Trophoblast cell (in vitro differentiated cells and primary cell): ENCODE measurements around the gene C12orf76. TPM values are rescaled to one million over a fixed set of nuclear protein-coding genes. Genes with fewer than 3 reads are reported as not detected.

Experiments used
- DNase-seq, 2 donors: peaks; one replicate each; pipeline ENCODE4 v3.0.0-alpha.2; 2016
- H2AFZ ChIP-seq: 2 replicates; pipeline ENCODE4 v1.6.1; 2013; ENCODE audit warnings: low read length, moderate library complexity, mild to moderate bottlenecking; ENCODE audit not compliant: insufficient read depth, poor library complexity
- H2AK5ac ChIP-seq: 2 replicates; pipeline ENCODE4 v1.6.1; 2013; ENCODE audit warnings: mild to moderate bottlenecking, low read length
- H2BK120ac ChIP-seq: 2 replicates; pipeline ENCODE4 v1.6.1; 2013; ENCODE audit warnings: low read length, mild to moderate bottlenecking, moderate library complexity; ENCODE audit not compliant: insufficient read depth, poor library complexity
- H2BK12ac ChIP-seq: 2 replicates; pipeline ENCODE4 v1.6.1; 2013; ENCODE audit warnings: mild to moderate bottlenecking, low read length, moderate library complexity
- H2BK5ac ChIP-seq: 2 replicates; pipeline ENCODE4 v1.6.1; 2013; ENCODE audit warnings: low read length, low read depth, moderate library complexity, mild to moderate bottlenecking; ENCODE audit not compliant: poor library complexity
- H3K14ac ChIP-seq: 2 replicates; pipeline ENCODE4 v1.6.1; 2013; ENCODE audit warnings: mild to moderate bottlenecking, low read length
- H3K18ac ChIP-seq: 2 replicates; pipeline ENCODE4 v1.6.1; 2013; ENCODE audit warnings: mild to moderate bottlenecking, low read length
- H3K23ac ChIP-seq: 2 replicates; pipeline ENCODE4 v1.6.1; 2013; ENCODE audit warnings: low read length
- H3K27ac ChIP-seq: 2 replicates; pipeline ENCODE4 v1.5.1; 2013; ENCODE audit warnings: low read depth, mild to moderate bottlenecking, inconsistent platforms, low read length, moderate library complexity
- H3K27me3 ChIP-seq: 2 replicates; pipeline ENCODE4 v1.6.1; 2013; ENCODE audit warnings: inconsistent platforms, mild to moderate bottlenecking, low read length, moderate library complexity; ENCODE audit not compliant: insufficient read depth
- H3K36me3 ChIP-seq, 2 experiments: 1 replicate in 1 of 2; 2 replicates in 1 of 2; pipeline ENCODE4 v1.6.1; 2013; ENCODE audit warnings: low read length in 2 of 2, mild to moderate bottlenecking in 2 of 2, moderate library complexity in 1 of 2; ENCODE audit not compliant: insufficient read depth in 2 of 2, control insufficient read depth in 1 of 2
- H3K4ac ChIP-seq: 2 replicates; pipeline ENCODE4 v1.6.1; 2013; ENCODE audit warnings: low read depth, mild to moderate bottlenecking, low read length, moderate library complexity
- H3K4me1 ChIP-seq, 2 experiments: 1 replicate in 1 of 2; 2 replicates in 1 of 2; pipeline ENCODE4 v1.6.1; 2013; ENCODE audit warnings: low read length in 2 of 2, mild to moderate bottlenecking in 2 of 2, moderate library complexity in 1 of 2; ENCODE audit not compliant: insufficient read depth in 2 of 2, control insufficient read depth in 1 of 2
- H3K4me2 ChIP-seq: 2 replicates; pipeline ENCODE4 v1.6.1; 2013; ENCODE audit warnings: inconsistent platforms, mild to moderate bottlenecking, low read length, moderate library complexity
- H3K4me3 ChIP-seq: 2 replicates; pipeline ENCODE4 v1.5.1; 2013; ENCODE audit warnings: mild to moderate bottlenecking, low read depth, low read length, inconsistent platforms
- H3K79me1 ChIP-seq: one replicate; pipeline ENCODE4 v1.6.1; 2013; ENCODE audit warnings: low read length
- H3K79me2 ChIP-seq: 2 replicates; pipeline ENCODE4 v1.6.1; 2013; ENCODE audit warnings: low read length, mild to moderate bottlenecking; ENCODE audit not compliant: control insufficient read depth, insufficient read depth, poor library complexity
- H3K9ac ChIP-seq: 2 replicates; pipeline ENCODE4 v1.6.1; 2013; ENCODE audit warnings: mild to moderate bottlenecking, low read length
- H3K9me3 ChIP-seq: 2 replicates; pipeline ENCODE4 v1.6.1; 2013; ENCODE audit warnings: low read depth, mild to moderate bottlenecking, control low read depth, inconsistent platforms, low read length; ENCODE audit not compliant: insufficient read depth
- H4K12ac ChIP-seq: 2 replicates; pipeline ENCODE4 v1.6.1; 2013; ENCODE audit warnings: low read depth, mild to moderate bottlenecking, low read length, moderate library complexity
- H4K8ac ChIP-seq: 2 replicates; pipeline ENCODE4 v1.6.1; 2013; ENCODE audit warnings: low read depth, mild to moderate bottlenecking, low read length, moderate library complexity
- H4K91ac ChIP-seq: one replicate; pipeline ENCODE4 v1.6.1; 2013; ENCODE audit warnings: low read depth, mild to moderate bottlenecking, low read length, moderate library complexity
- WGBS: extraction: QIAGEN DNeasy Blood & Tissue Kit; methylation state at CpG from one replicate; pipeline ENCODE4 v1.1.7; 2013; ENCODE audit warnings: missing lambda C conversion rate; ENCODE audit not compliant: insufficient read length, insufficient coverage; ENCODE audit errors: extremely low coverage; 5-methylcytosine and 5-hydroxymethylcytosine counted together
- polyA plus RNA-seq: library from polyadenylated mRNA; stranded (reverse); fragments of 200-250 nt; gene quantifications from 2 replicates; pipeline ENCODE4 v1.2.3, GENCODE V29; 2013

The C12orf76 gene, protein sequence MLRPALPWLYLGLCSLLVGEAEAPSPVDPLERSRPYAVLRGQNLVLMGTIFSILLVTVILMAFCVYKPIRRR
- polyA plus RNA-seq, result 7.9 and 8.3 TPM in 2 replicates

DNA sequence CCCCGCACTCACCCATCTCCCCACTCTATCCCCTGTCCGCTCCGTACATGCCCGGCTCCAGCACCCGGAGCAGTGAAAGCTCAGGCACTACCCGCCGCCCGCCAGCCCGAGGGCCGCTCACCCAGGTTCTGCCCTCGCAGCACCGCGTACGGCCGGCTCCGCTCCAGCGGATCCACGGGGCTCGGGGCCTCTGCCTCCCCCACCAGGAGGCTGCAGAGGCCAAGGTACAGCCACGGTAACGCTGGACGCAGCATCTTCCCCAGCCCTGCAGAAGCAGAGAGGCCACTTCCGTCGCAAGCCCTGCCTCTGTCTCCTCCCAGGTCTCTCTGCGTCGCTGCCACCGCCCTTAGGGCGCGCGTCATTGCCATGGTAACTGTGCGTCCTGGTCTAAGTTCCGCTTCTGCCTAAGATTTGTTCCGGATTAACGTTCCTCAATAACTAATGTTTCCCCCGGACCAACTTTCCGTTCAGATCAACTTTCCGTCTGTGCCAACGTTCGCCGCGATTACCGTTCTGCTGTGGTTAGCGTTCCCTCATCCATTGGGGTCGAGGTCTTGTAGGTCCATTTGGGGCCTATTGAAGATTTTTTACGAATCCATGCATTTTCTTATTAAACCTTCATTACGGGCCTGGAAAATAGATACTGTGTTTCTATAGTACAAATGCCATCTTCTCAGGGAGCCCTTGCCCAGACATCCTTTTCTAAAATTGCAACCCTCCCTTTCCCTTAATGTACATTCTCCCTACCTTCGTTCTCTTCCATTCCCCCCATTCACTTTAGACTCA, at the start of gene C12orf76:
Gene C12orf76, minus strand, starts transcription at position 281 of the 786 bp plus-strand sequence. Its CDS starts 27 bp downstream, at position 254.
- Histone ChIP-seq H2BK5ac (peak within 1 kb of the TSS; percentile 22), H3K79me1 (peaks cover 3% of the 10 kb centered on the region), H3K4ac (peak within 1 kb of the TSS; percentile 7), H2AFZ (peak within 1 kb of the TSS; percentile 95), H3K9me3 (no peaks in the 10 kb centered on the region), H3K14ac (peak within 1 kb of the TSS; percentile 54), H3K79me2 (peaks cover 2% of the 10 kb centered on the region), H2BK120ac (no peak within 1 kb of the TSS), H3K9ac (peak within 1 kb of the TSS; percentile 70), H3K36me3 (no peaks in the 10 kb centered on the region), H4K91ac (peak within 1 kb of the TSS; percentile 41), H2AK5ac (no peak within 1 kb of the TSS), H3K4me1 (no peaks in the 10 kb centered on the region), H3K4me2 (peak within 1 kb of the TSS; percentile 75), H4K12ac (peak within 1 kb of the TSS; percentile 86), H2BK12ac (no peak within 1 kb of the TSS), H4K8ac (peak within 1 kb of the TSS; percentile 92), H3K18ac (peak within 1 kb of the TSS; percentile 27), H3K4me3 (peak within 1 kb of the TSS; percentile 95), H3K27me3 (no peaks in the 10 kb centered on the region), H3K27ac (no peak within 1 kb of the TSS), H3K23ac (no peak within 1 kb of the TSS)
- WGBS, result 100% methylated on average over 1 of the region's 47 CpGs
- DNase-seq, result peak; percentile 88 to 94

DNA sequence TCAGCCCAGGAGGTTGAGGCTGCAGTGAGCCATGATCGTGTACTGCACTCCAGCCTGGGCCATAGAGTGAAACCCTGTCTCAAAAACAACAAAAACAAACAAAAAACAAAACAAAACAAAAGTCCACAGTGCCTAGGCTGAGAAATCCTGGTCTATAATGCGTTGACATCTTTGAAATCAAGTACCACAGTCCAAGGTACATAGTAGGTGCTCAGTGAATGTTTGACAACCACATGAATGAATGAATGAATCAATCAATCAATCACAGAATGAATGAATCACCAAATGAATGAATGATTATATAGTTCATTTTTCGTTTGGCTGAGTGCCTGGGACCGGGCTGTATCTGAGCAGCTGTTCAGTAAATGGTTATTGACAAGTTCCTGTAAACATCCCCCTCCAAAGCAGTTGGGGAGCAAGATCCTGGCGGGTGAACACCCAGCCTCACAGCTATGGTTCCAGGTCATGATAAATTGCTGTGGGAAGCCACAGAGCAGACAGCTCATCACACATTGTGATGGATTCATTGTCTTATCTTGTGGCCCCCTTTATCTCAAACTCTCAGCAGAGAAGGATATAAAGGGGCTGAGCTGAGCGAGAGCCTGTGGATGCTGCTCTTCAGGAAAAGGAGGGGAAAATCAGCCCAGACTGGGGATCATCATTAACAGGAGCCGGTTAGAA, 45.4 kb upstream of the C12orf76 start:
- Histone ChIP-seq H2BK120ac (no peak overlapping the region), H3K9me3 (no peaks in the 10 kb centered on the region), H2BK12ac (no peak overlapping the region), H3K9ac (no peak overlapping the region), H3K79me1 (no peaks in the 10 kb centered on the region), H3K27me3 (no peaks in the 10 kb centered on the region), H3K27ac (no peak overlapping the region), H2AK5ac (no peak overlapping the region), H2BK5ac (no peak overlapping the region), H4K12ac (no peak overlapping the region), H4K8ac (no peak overlapping the region), H3K23ac (no peak overlapping the region), H3K4me2 (no peak overlapping the region), H3K18ac (no peak overlapping the region), H3K4ac (no peak overlapping the region), H3K36me3 (no peaks in the 10 kb centered on the region), H3K79me2 (no peaks in the 10 kb centered on the region), H3K4me3 (no peak overlapping the region), H4K91ac (no peak overlapping the region), H3K4me1 (no peaks in the 10 kb centered on the region), H3K14ac (no peak overlapping the region), H2AFZ (no peak overlapping the region)
- no peak for DNase-seq
- no CpG with 5 or more reads among the region's 7 CpGs for WGBS

DNA sequence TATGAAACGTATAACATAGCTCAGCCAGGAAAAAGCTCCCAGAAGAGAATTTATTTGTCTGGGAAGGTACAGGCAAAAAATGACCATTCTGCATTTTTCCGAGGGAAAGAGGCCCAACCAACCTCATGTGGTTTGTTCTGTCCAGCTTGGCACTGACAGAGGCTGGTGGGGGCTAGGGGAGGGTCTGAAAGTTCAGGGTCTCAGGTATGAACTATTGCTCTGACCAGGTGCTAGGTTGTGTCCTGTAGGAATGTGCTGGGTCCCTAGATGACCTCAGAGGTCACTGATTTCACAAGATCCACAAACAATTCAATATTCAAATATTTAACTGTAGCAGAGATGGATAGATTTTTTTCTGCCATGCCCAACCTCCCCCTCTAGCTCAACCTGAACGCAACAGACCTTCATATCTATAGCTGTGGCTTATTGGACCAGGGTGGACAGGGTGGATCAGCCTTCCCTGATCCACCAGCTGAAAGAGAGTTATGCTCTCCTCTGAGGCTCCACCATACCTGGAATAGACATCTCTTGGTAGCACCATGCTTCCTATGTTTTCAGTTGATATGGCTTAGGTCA, 42.9 kb upstream of the C12orf76 start:
- Histone ChIP-seq H3K36me3 (no peaks in the 10 kb centered on the region), H3K4me3 (no peak overlapping the region), H3K27ac (no peak overlapping the region), H3K27me3 (no peaks in the 10 kb centered on the region), H2AFZ (no peak overlapping the region), H4K91ac (no peak overlapping the region), H3K9ac (no peak overlapping the region), H3K79me1 (no peaks in the 10 kb centered on the region), H3K4me2 (no peak overlapping the region), H2BK120ac (no peak overlapping the region), H2AK5ac (no peak overlapping the region), H3K14ac (no peak overlapping the region), H3K23ac (no peak overlapping the region), H3K9me3 (no peaks in the 10 kb centered on the region), H2BK12ac (no peak overlapping the region), H3K18ac (no peak overlapping the region), H3K4ac (no peak overlapping the region), H4K12ac (no peak overlapping the region), H3K79me2 (no peaks in the 10 kb centered on the region), H2BK5ac (no peak overlapping the region), H3K4me1 (no peaks in the 10 kb centered on the region), H4K8ac (no peak overlapping the region)
- DNase-seq, result no peak
- no CpG with 5 or more reads among the region's 3 CpGs for WGBS

DNA sequence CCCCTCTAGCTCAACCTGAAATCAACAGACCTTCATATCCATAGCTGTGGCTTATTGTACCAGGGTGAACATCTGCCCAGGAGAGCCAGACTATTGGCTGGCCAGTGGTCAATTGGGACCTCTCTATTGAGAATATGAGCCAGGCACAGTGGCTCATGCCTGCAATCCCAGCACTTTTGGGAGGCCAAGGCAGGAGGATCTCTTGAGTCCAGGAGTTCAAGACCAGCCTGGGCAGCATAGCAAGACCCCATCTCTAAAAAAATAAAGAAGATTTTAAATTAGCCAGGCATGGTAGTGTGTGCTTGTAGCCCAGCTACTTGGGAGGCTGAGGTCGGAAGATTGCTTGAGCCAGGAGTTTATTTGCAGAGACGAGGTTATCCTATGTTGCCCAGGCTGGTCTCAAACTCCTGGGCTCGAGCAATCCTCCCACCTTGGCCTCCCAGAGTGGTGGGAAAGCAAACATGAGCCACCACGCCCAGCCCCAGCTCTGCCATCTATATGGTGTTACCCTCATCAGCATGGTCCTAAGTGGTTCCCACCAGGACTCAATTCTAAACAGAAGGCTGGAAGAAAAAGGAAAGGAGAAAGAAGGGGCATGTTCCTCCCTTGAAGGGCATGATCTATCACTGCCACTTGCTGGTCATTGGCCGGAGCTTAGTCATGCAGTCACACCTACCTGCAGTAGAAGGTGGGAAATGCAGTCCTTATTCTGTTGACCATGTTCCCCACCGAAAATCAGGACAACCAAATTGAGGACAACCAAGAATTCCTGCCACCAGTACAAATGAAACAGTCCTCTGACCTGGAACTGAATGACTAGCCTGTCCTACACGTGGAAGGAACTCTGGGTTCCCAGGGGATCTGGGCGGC, 42.2 kb upstream of the C12orf76 start:
- H3K79me2 ChIP-seq, result no peaks in the 10 kb centered on the region
- no peak overlapping the region for H3K27ac ChIP-seq
- no peak overlapping the region for H3K14ac ChIP-seq
- H3K4ac ChIP-seq, result no peak overlapping the region
- H3K79me1 ChIP-seq, result no peaks in the 10 kb centered on the region
- H3K36me3 ChIP-seq, result no peaks in the 10 kb centered on the region
- no peak overlapping the region for H4K12ac ChIP-seq
- no peak overlapping the region for H3K23ac ChIP-seq
- no peak overlapping the region for H2BK12ac ChIP-seq
- no peak overlapping the region for H3K18ac ChIP-seq
- H3K9ac ChIP-seq, result no peak overlapping the region
- H2BK5ac ChIP-seq, result no peak overlapping the region
- no peaks in the 10 kb centered on the region for H3K9me3 ChIP-seq
- no peak for DNase-seq
- H3K4me3 ChIP-seq, result no peak overlapping the region
- no peaks in the 10 kb centered on the region for H3K4me1 ChIP-seq
- H3K4me2 ChIP-seq, result no peak overlapping the region
- H2AK5ac ChIP-seq, result no peak overlapping the region
- H2BK120ac ChIP-seq, result no peak overlapping the region
- no peak overlapping the region for H4K8ac ChIP-seq
- H3K27me3 ChIP-seq, result no peaks in the 10 kb centered on the region
- H2AFZ ChIP-seq, result no peak overlapping the region
- WGBS, result no CpG with 5 or more reads among the region's 8 CpGs
- no peak overlapping the region for H4K91ac ChIP-seq
